ENCODE measurements around the gene S100A7A.
A peak's percentile ranks its signal among the peaks of the same experiment; 100 is the strongest.

S100A7A gene

DNA sequence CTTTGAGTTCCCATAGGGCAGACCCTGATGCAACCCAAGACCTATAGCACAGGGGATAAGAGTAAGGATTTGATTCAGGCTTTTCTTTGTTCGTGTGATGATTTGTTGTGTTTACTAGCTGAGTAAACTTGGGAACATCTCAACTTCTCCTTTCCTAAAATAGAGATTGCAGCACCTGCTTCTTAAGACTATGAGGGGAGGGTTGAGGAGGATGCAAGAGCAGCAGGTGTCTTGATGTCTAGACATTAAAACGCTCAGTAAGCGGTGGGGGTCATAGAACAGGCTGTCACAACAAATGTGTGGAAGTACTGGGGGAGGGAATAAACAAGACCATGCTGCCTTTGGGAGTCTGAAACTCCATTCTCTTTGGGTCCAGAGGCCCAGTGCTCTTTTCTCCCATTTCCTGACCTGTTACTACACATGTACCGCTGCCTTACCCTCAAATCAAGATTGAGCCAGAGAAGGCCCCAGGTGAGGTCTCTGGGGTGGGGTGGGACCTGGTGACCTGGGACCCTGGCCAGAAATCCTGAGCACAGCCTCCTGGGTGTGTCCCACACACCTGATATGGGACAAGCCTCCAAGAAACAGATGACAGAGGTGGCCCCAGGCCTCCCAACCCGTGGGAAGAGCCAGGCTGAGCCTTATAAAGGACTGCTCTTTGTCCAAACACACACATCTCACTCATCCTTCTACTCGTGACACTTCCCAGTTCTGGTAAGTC is at the start of gene S100A7A:
Gene S100A7A (plus strand): TSS at position 671 of the 721 bp plus-strand sequence. CDS start 1,563 bp downstream, outside the sequence.
- no peak for DNase-seq

DNA sequence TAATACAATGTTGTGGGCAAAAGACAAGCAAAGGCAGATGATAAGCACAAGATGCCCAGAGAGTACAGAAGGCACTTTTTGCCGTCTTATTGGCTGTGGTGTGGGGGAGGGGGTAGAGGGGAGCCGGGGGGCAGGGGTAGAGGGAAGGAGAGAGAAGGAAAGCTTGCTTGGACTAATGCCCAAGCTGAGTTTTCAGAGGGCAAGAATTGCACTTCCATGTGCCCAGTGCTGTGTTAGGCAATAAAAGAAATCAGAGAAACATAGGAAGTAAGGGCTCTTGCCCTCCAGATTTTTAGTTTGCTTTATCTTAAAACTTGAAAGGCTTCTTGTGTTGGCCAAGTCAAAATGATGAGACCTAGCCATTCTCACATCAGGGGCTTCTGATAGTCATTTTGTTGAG is 49.2 kb upstream of the S100A7A start:
- DNase-seq, result no peak

DNA sequence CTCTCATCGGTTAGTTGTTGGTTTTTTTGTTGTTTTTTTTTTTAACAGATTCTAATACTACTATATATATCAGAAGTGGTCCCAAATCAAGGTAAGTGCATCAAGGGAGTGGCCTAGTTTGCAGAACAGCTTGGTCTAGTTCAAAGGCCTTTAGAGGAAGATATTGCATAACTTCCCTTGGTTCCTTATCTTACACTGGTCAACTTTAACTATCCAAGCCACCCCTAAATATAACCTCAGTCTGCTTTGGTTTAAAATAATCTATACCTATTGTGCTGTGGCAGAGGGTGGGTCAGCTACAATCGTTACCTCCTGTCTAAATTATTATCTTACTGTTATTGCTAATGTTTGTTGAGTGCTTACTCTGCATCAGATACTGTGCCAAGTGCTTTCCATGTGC is 47.8 kb upstream of the S100A7A start:
- no peak for DNase-seq

DNA sequence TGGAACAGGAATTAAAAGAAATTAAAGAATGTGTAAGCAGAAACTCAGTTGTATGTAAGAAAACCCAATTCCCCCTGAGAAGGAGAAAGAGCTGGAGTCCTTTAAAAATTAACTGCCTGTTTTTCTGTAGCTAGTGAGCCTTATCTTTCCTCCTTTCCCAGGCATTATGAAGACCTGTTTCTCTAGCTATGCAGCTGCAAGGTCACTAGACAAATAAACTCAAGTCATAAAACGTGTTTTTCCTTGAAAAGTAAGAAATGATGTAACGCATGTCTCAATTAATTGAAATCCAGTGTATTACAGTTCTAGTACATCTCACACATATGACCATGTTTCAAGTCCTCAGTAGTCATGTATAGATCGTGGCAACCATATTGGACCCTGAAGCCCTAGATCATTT is 46.2 kb upstream of the S100A7A start:
- DNase-seq, result no peak

DNA sequence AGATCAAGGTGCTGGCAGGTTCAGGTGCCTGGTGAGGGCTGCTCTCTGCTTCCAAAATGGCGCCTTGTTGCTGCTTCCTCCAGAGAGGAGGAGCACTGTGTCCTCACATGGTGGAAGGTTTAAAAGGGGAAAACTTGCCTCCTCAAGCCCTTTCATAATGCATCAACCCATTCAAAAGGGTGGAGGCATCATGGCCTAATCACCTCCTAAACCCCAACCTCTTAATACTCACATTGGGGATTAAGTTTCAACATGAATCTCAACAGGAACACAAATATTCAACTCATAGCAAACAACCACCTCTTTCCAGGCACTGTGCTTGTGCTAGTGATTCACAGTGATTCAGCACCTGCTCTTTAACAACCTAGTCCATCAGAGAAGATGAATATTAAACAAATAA is 45.1 kb upstream of the S100A7A start:
- no peak for DNase-seq

DNA sequence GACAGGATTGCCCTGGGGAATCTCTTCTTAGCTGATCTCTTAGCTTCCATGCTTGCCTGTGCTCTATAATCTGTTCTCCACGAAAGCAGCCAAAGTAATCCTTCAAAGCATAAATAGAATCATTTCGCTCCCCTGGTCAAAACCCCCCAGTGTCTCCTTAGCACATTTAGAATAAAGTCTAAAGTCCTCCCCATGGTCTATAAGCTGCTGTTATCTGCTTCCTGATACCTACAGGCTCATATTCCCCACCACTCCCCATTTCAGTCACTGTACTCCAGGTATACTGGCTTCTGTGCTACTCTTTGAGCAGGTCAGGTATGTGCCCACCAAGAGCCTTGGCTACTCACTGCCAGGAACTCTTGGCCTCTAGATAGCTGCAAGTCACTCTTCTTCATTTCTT is 43.7 kb upstream of the S100A7A start:
- no peak for DNase-seq

DNA sequence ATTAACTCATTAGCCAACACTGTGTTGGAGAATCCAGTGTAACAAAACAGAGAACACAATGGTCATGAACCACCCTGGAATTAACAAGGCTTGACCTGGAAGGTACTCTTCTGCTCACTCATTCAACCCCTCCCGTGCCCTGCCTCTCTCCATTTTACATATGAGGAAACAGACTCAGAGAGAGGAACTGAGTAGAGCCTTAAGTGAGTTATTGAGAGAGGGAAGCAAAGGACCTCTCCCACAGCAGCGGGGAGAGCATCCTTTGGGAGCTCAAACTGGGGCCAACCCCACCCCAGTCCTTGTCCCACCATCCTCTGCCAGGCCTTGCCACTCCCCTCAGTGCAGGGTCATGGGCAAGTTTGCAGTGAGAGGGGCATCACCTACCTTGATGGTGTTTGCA is 42.2 kb upstream of the S100A7A start:
- DNase-seq, result no peak

DNA sequence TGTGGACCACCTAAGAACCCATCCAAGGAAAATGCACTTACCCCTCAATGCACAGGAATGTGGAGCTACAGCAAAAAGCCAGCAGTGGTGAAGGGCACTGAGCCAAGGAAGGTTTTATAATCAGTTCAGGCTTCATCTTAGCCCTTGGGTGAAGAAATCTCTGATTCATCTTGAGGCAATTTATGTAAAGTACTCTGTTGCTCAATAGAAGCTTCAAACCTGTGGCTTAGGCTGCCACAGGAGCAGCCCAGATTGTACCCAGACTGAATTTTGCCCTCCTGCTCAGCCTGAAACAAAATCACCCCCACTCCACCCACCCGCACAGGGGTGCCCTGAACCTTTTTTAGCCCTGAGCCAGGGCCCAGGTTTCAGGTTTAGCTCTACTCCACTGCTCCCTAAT is 40.8 kb upstream of the S100A7A start, which contains the start of gene S100A12:
Gene S100A12 (minus strand): TSS at position 111 of the 400 bp plus-strand sequence. CDS start 1,029 bp downstream, outside the sequence.
- peak; percentile 95 for DNase-seq

DNA sequence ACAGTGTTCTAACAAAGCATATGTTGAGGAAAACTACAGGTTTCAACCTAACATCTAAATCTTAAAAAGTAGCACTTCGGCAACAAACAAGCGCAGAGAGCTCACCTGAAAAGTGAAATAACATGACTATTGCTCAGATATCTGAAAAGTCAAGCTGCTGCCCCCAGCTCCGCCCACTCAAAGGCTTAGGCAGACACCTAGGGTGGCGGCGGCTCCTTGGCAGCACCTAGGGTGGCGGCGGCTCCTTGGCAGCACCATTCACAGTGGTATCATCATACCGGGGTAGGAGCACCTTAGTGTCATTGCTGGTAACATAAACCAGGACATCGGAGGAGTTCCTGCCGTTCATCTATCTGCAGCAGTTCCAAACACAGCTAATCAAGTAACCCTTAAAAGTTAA is 36.7 kb upstream of the S100A7A start:
- DNase-seq, result no peak

DNA sequence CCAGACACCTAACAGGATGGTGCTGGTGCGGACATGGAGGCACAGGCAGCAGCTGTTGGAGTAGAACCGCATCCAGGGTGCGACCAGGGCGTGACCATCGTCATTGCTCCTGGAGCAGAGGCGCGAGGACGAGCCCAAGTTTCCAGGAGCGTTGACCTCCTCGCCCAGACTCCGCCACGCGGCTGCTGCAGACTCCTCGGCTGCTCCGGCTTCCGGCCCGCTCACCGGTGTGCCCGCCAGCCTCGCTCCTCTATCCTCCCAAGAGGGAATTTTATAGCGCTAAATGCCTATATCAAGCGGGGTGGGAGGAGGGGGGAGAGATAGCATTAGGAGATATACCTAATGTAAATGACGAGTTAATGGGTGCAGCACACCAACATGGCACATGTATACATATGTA is 35.6 kb upstream of the S100A7A start:
- DNase-seq, result no peak

DNA sequence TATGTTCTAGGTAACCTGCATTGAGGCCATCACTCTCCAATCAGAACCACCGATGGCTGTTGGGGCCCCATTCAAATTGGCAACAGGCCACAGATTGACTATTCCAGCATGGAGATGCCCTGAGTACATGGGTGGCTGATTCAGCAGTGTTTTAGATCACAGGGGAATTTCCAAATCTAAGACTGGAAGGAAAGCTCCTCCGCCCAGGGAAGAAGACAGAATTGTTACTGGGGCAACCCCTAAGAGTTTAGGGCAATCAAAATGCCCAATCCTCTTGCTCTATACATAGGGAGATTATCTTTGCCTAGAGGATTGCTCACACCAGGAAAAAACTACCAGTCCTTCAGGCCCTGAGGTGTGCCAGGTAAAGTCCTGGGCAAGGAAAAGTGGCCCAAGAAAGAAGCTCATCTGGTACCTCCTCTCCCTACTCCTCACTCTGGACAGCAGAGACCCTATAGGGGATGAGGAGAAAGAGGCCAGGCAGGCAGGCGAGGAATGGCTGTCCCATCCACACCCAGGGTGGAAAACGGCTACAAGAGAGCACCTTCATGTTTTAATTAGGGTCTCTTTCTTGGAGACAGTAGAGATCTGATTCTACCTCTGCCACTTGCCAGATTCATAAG is 31.3 kb upstream of the S100A7A start:
- DNase-seq, result no peak

DNA sequence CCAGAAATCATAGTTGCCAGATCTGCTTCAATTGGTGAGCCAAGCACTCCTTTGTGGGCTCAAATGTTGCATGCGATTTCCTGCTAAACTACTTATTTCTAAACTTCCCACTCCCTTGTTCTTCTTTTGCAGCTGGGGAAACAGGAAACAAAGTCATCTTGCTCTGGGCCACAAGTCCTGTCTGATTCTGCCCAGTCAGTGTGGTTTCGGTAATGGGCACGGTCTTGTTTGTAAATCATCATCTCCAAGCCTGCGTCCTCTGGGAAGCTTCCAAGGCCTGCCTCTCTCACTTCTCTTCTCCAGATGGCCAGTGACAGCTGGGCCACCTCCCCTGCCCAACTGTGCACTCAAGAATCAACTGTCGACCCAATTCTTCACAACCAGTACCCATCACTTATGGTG is 29.8 kb upstream of the S100A7A start:
- DNase-seq, result no peak

DNA sequence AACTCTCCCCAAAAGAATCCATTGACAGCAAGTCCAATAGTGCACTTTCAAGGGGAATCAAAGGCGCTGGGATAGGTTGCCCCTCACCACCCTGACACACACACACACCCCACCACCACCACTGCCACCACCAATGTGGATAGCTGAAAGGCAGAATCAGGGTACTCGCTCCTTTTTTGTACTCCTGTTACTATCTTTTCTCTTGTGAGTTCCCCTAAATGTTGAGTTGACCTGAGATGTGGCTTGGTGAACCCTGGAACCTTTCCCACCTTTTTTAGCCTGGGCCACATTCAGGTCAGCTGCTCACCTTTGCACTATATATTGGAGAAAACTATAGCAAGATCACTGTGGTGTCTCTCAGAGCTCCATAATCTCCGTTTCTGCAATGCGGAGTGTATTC is 29.3 kb upstream of the S100A7A start:
- DNase-seq, result no peak

DNA sequence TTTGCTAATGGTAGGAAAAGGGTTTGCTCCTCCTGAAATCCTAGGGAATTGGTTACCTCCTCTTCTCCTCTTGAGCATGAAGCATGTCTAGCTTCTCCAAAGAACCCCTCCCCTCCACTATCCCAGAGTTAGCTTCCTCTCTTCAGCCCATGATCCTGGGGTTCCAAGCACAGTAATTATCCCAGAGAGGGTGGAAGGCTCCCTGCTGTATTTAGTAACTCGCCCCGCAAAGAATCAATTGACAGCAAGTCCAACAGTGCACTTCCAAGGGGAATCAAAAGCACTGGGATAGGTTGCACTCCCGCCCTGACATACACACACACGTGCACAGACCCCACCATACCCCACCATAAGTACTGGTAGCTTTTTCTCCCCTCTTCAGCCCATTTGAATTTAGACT is 28.5 kb upstream of the S100A7A start:
- DNase-seq, result no peak

DNA sequence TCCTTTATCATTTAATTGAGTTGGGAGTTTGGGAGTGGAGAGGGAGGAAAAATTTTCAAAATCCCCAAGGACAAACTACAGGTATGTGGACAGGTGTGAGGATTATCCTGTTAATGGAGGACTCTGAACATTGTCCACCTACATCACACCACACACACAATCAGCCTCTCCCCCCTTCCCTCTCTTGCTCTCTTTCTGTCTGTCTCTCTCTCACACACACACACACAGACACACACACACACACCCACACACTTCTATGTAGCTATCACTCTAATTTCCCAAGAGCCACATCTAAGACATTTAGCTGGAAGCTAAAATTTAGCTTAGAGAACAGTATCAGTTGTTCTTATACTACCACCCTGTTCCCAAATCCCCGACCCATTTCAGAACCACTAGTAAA is 26.9 kb upstream of the S100A7A start:
- DNase-seq, result no peak

DNA sequence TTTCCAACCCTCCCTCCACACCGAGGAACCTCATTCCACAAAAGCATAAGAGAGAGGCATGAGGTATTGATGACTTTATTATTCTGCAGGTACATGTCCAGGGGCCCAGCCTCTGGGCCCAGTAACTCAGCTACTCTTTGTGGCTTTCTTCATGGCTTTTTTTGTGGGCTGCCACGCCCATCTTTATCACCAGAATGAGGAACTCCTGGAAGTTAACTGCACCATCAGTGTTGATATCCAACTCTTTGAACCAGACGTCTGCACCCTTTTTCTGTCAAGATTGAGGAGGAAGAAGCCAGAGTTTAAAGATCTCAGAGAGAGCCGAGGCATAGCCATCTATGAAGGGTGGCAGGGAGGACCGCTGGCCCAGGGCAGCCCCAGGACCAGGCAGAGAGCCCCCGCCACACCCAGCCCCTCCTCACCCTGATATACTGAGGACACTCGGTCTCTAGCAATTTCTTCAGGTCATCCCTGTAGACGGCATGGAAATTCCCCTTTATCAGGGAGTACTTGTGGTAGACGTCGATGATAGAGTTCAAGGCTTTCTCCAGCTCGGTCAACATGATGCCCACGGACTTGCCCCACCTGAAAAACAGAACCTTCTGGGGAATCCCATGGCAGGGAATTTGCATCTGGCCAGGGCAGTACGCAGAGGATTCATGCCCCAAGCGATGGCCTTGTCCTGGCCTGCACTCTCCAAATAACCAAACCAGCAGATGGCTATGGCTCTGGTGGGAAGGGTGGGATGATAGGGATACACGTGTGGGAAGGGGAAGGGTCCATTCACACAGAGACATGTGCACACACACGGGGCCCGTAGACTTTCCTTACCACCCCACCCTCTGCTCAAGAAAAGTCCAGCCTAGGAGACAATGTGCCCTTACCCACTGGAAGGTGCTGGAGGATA is 26.1 kb upstream of the S100A7A start:
- no peak for DNase-seq

DNA sequence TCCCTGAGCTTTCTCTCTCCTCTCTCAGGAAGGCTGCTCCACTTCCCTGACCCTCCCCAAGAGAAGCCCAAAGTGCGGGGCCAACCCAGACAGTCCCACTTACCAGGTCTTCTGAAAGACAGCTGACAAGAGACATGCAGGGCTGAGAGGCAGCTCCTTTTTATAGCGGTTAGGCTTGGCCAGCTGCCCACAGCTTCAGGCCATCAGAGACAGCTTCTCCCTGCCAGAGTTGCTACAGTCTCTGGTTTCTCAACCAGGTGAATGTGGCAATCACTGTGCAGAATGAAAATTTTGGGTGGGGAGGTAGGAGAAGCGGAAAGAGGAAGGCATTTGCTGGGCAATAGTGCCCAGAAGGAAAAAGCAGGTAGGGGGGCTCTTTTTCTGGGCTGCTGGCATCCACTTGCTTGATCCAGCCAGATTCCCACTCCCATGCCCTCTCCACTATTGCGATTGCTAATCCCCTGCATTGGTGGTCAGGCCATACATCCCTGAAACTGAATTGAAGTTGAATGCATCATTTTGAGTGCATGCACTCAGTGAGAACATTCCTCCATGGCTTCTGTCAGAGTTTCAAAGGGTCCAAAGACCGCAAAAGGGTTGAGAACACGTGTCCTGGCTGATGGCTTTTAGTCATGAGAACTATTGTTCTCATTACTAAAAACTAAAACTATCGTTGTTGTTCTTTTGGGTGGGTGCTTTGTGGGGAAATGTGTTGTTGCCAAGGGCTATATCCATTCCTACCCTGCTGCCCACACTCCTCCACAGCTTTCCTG is 25.2 kb upstream of the S100A7A start, which contains the start of gene S100A8:
Gene S100A8 (minus strand): TSS at position 136 of the 773 bp plus-strand sequence. CDS start 538 bp downstream, outside the sequence.
- peak; percentile 44 for DNase-seq

DNA sequence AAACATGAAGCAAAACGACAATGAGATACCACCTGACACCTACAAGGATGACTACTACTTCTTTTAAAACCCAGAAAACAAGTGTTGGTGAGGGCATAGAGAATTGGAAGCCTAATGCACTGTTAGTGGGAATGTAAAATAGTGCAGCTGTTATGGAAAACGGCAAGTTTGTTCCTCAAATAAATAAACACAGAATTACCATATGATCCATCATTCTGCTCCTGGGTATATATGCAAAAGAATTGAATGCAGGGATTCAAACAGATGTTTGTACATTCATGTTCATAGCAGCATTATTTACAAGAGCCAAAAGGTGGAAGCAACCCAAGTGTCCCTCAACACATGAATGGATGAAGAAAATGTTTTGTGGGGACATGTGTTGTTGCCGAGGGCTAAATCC is 24.1 kb upstream of the S100A7A start:
- no peak for DNase-seq

DNA sequence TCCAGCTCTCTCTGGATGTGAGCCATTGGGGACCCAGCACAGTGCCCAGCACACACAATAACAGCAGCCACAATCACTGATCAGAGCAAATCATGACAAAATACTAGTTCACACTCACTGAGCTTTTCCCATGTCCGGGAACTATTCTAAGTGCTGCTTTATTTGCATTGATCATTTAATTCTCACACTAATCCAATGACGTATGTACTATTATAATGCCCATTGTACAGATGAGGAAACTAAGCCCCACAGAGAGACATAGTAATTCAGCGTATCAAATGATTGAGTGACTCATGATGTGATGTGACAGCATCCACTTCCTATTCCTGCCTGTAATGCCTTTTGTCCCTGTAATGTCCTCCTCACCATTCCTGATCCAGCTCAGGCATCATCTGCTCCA is 23.5 kb upstream of the S100A7A start:
- no peak for DNase-seq

DNA sequence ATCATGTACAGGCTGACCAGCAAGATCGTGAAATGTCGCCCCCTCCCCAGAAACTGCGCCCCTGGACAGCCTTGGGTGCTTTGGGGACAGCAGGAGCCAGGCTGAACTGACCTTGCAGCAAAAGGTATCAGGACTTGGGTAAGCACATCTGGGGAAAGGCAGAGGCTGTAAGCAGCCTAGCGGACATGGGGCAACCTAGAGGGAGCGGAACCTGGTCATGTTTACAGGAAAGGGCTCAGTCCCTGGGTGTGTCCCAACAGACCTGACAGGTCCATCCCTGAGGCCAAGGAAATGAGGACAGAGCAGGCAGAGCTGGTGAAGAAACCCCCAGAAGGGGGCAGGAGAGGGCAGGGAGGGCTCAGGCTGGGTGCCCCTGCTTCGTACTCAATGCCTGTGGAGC is 22.4 kb upstream of the S100A7A start:
- no peak for DNase-seq

DNA sequence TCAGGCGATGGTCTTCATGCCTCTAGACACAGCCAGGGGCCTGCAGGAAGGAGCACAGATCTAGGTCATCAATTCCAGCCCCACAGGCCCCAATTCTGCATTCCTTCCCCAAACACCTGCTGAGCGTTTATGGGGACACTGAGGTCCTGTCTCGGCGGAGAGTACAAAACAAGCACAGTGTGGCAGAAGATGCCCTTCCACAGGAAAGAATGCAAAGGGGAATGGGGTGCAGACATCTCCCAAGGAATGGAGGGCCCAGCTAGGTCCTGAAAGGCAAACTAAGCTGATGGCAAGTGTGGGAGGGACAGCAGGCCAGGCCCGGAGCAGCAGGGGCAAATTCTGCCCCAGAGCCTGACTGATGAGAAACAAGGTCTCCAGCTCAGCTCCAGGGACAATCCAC is 21.9 kb upstream of the S100A7A start:
- DNase-seq, result no peak

DNA sequence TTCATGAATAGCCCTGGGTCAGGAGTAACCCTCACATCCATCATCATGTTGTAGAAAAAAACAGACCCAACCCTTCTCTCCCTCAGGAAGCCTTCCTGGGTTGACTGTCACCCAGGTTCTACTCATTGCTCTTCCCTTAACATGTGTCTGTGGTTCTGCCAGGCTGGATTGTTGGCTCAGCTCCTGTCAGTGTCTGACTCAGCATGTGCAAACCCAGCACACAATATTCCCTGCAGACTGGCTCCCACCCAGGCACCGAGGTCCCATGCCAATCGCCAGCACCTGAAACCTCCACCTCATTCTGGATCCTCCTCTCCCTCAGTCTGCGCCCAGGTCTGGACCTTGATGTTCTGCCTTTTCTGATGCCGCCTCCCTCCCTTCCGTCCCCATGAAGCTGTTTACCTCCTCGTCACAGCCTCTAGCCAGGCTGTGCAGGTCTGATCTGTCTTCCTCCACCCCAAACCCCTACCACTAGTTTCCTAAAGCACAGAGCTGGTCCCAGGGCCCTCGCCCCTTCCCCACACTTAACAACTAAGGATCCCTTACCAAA is 21.1 kb upstream of the S100A7A start:
- peak; percentile 41 for DNase-seq

Data from NCI-H226 (cell line).